Loucy (cell line): ENCODE data around the gene ZKSCAN4.

Experiments used
- EZH2phosphoT487 ChIP-seq: fragments of 200-600 bp; IDR thresholded peaks from 2 replicates; pipeline ENCODE4 v1.6.1; 2018; ENCODE audit warnings: antibody characterized with exemption, mild to moderate bottlenecking, moderate library complexity, borderline replicate concordance
- TF ChIP-seq, protein P1 (sequence below): fragments of 200-600 bp; sonication (generic); conservative IDR thresholded peaks from 2 replicates; pipeline ENCODE4 v1.5.1; 2014; ENCODE audit warnings: mild to moderate bottlenecking, antibody characterized with exemption, low read length

DNA sequence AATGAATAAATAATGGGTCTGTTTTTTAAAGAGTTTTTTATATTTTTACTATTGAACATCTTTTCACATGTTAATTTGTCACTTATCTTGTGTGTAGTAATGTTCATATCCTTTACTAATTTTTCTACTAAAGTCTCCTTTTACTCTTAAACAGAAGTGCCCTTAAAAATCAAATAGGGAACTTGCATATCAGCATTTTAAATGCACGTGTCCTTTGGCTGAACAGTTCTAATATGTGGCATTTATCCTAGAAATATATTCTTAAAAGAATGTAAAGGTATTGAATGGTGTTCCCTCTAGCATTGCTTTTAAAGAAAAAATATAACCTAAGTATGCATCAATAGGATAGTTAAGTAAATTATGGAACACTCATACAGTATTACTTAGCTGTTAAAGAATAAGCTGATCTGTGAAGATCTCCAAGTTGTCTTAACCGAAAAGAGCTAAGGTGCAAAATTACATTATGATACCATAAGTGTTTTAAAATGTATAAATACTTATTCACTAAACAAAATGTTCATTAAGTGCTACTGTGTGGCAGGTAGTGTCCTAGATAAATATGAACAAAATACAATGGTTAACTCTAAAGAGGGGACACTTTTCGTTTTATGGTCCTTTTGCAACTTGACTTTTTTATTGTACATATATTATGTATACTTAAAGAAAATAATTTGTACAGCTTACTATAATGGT is 28.7 kb upstream of the ZKSCAN4 start:
- TF ChIP-seq, protein P1, sequence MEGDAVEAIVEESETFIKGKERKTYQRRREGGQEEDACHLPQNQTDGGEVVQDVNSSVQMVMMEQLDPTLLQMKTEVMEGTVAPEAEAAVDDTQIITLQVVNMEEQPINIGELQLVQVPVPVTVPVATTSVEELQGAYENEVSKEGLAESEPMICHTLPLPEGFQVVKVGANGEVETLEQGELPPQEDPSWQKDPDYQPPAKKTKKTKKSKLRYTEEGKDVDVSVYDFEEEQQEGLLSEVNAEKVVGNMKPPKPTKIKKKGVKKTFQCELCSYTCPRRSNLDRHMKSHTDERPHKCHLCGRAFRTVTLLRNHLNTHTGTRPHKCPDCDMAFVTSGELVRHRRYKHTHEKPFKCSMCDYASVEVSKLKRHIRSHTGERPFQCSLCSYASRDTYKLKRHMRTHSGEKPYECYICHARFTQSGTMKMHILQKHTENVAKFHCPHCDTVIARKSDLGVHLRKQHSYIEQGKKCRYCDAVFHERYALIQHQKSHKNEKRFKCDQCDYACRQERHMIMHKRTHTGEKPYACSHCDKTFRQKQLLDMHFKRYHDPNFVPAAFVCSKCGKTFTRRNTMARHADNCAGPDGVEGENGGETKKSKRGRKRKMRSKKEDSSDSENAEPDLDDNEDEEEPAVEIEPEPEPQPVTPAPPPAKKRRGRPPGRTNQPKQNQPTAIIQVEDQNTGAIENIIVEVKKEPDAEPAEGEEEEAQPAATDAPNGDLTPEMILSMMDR = no peak
- TF ChIP-seq EZH2phosphoT487 = no peak
